Activated CD4-positive, alpha-beta T cell treated with anti-CD3 and anti-CD28 coated beads for 36 hours (primary cell): ENCODE measurements around the gene NAP1L4. TPM values are rescaled to one million over a fixed set of nuclear protein-coding genes. Genes with fewer than 3 reads are reported as not detected.

ENCODE experiments used
- ATAC-seq: fragments of 200-7000 bp; cut with Tn5 transposase; one replicate; pipeline ENCODE4 v1.10.0; 2021; ENCODE audit warnings: mild to moderate bottlenecking, moderate library complexity
- CTCF ChIA-PET: fragments of 350-600 bp; sonication (Branson Sonifier 250); formaldehyde crosslinking; loops from one replicate; lab custom pipeline; 2021; ENCODE audit warnings: antibody characterized with exemption; lab: Charles Lee
- POLR2A ChIA-PET: fragments of 350-600 bp; sonication (Branson Sonifier 250); formaldehyde crosslinking; loops from one replicate; lab custom pipeline; 2021; ENCODE audit warnings: antibody characterized with exemption, inconsistent platforms; lab: Charles Lee
- DNase-seq: peaks from one replicate; pipeline ENCODE4 v3.0.0-alpha.2; 2020
- H3K27ac Mint-ChIP-seq: one replicate; pipeline ENCODE4 v1.8.0; 2021; ENCODE audit warnings: mixed read lengths
- H3K27me3 Mint-ChIP-seq: one replicate; pipeline ENCODE4 v1.8.0; 2021; ENCODE audit warnings: mixed read lengths
- H3K36me3 Mint-ChIP-seq: one replicate; pipeline ENCODE4 v1.8.0; 2021; ENCODE audit warnings: low read depth, mixed read lengths
- H3K4me1 Mint-ChIP-seq: one replicate; pipeline ENCODE4 v1.8.0; 2021; ENCODE audit warnings: mixed read lengths
- H3K4me3 Mint-ChIP-seq: one replicate; pipeline ENCODE4 v1.8.0; 2021; ENCODE audit warnings: mild to moderate bottlenecking, moderate library complexity, mixed read lengths
- H3K9me3 Mint-ChIP-seq: one replicate; pipeline ENCODE4 v1.8.0; 2021; ENCODE audit warnings: low read depth, mixed read lengths
- intact Hi-C, 2 experiments: fragments of 100-400 bp; cut with DNase I in 1 of 2; cut with micrococcal nuclease in 1 of 2; formaldehyde crosslinking; loops; one replicate each; pipeline versions ENCODE4 v1.14.2 to v1.15.1; 2022 to 2024; cut with DNase I, micrococcal nuclease
- total RNA-seq, 2 experiments: library from RNA; stranded (reverse); gene quantifications; one replicate each; pipeline ENCODE4 v1.2.3, GENCODE V29; 2021

Gene NAP1L4
- total RNA-seq, 2 experiments from 2014 or later, result 241 to 246 TPM

DNA sequence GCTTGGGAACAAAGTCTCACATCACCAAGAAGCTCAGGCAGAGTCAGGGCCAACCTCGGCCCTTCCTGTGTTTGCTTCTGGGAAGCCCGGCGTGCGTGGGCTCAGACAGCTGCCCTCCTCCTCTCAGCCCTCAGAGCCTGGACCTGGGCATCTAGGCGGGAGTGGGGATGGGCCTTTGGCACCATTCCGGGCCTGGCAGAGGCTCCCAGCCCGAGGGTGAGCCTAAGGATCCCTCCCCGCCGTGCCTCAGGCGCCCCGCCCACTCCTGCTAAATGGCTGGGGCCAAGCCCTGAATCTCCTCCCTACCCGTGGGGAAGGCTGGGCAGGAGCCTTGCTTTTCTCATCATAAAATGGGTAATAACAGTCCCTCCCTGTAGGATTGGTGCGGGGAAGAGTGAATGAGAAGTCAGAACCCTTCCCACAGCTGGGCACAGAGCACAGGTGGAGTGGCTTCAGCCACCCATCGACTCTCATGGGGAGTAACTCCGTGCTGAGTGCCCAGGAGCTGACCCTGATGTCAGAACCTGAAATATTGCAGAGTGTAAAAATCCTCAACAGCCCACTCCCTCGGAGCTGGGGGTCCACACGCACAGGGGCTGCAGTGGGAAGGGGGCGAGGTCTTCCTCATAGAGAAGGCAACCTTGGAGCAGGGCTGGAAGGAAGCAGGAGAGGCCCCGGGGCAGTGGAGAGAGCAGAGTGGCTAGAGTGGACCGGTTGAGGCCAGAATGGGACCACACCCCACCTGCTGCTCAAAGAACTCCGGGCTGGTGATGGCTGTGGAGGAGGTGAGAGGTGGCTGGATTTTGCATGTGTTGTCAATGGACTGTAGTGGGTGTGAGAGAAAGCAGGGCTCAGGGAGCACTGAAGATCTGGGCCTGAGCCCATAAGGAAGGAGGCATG, 87.7 kb downstream of the NAP1L4 start:
- ChIA-PET POLR2A (no interaction called here), CTCF (interaction anchor here (0.5 to 4.3 kb wide), 5 partner anchors 11 to 371 kb away, joined by 3 to 28 read pairs (median 4); no protein-coding TSS in a partner anchor)
- ATAC-seq (no peak), DNase-seq (no peak)
- no peaks in the 10 kb centered on the region for H3K9me3 Mint-ChIP-seq
- no peak overlapping the region for H3K4me3 Mint-ChIP-seq
- H3K4me1 Mint-ChIP-seq, result peaks cover 16% of the 10 kb centered on the region
- peaks cover 12% of the 10 kb centered on the region for H3K36me3 Mint-ChIP-seq
- H3K27ac Mint-ChIP-seq, result no peak overlapping the region
- intact Hi-C loops, result no loop called here
- no peaks in the 10 kb centered on the region for H3K27me3 Mint-ChIP-seq

DNA sequence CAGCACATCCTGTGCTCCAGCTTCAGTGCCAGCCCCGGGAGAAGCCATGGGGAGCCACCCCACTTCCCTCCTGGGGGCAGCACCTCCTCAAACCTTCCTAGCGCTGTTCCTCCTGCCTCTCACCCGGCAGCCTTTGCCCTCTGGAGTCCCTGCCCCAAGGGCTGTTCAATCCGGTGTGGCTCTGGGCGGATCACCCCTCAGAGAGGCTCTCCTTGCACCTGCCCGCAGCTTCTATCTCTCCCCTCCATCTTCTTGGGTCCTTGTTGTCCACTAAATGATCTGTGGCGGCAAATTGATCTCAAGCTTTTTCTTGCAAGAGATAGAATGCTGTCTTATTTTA, 88.5 kb downstream of the NAP1L4 start:
- Mint-ChIP-seq H3K4me3 (peak overlapping the region; percentile 52), H3K27ac (peak overlapping the region; percentile 19), H3K36me3 (peaks cover 12% of the 10 kb centered on the region), H3K9me3 (no peaks in the 10 kb centered on the region), H3K27me3 (no peaks in the 10 kb centered on the region), H3K4me1 (peaks cover 24% of the 10 kb centered on the region)
- POLR2A ChIA-PET, result no interaction called here
- DNase-seq (no peak), ATAC-seq (no peak)
- intact Hi-C loops, result no loop called here
- CTCF ChIA-PET, result interaction anchor here (0.9 to 4.3 kb wide), 4 partner anchors 11 to 370 kb away, joined by 4 to 28 read pairs (median 6); no protein-coding TSS in a partner anchor

DNA sequence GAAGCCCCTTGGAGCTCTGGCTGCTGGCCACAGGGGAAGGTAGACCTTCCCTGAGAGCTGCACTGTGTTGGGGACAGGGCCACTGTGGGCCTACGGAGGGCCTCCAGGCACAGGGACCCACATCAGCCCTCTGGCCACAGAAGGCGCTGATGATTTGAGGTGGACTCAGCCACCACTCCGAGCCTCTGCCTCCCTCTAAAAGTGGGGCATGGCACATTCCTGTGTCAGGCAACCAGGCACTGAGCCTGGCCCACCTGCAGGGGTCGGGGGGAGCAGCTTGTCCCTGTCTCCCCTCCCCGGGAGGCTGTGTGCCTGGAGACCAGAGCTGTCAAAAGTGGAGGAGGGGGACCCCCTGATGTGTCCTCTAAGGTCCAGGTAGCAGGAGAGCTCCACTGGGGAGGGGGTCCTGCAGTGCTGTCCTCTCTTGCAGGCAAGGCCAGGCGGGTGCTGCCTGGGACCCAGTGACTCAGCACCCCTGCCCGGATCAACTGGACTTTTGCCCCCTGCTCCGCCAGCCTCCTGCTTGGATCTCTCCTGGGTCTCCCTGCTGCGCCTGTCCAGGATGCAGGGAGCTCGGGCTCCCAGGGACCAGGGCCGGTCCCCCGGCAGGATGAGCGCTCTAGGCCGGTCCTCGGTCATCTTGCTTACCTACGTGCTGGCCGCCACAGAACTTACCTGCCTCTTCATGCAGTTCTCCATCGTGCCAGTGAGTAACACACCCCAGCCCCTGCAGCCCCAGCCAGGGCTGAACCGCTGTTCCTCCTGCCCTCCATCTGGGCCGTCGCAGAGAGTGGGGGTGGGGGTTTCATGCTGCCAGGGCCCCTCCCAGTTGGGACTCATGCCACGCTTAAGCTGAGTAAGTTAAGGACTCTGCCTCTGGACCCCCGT, 89.1 kb downstream of the NAP1L4 start:
- Mint-ChIP-seq H3K4me3 (peak overlapping the region; percentile 64), H3K27ac (peak overlapping the region; percentile 22), H3K4me1 (peaks cover 30% of the 10 kb centered on the region), H3K27me3 (no peaks in the 10 kb centered on the region), H3K9me3 (no peaks in the 10 kb centered on the region), H3K36me3 (peaks cover 12% of the 10 kb centered on the region)
- DNase-seq, result no peak
- ChIA-PET POLR2A (no interaction called here), CTCF (interaction anchor here (1.0 to 4.3 kb wide), 5 partner anchors 11 to 370 kb away, joined by 3 to 28 read pairs (median 6); partner anchors contain the start of gene PHLDA2)
- intact Hi-C loops, result loop anchor here (1.0 kb wide), 8 partner anchors 11 to 519 kb away; partner anchors contain the start of genes CARS1 (in 1 of the 2), CDKN1C (in 1 of the 2), NAP1L4 (in 1 of the 2) and PHLDA2 (in 1 of the 2)
- no peak for ATAC-seq

DNA sequence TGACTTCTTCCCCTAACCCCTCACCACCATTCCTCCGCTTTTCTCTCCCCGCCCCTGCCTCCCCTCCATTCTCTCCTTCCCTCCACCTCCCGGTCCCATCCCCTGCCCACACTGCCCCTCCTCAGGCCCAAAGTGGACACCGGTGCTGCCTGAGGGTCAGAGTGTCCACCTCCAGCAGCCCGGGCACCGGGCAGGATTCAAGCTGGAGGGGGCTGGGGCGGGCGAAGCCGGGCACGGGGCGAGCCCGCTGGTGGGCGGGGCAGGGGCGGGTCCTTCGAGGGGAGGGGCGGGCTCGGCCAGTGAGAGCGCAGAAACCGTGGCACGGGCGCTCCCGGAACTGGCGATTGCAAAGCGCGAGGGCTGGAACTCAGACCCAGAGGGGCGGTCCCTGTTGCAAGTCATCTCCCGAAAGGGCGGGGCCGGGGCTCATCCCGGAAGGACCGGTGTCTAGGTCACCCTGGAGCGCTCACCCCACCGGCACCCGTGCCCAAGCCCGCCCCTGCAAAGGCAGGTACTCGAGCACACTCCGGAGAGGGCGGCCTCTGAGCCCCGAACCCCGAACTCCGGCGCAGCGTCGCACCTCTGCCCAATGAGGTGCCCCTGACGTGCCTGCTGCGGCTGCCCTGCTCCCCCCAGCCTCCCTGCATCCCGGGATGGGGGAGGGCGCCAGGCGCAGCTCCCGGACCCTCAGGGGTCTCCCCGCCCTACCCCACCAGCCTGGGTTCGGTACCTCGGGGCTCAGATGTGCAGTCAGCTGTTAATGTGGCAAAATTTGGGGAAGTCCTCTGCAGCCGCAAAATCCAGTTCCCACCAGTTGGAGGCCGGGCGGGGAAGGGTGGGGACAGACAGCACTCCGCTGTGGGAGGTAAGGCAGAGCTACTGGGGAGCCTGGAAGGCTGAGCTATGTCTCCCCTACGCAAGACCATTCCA, 90.0 kb downstream of the NAP1L4 start:
- Mint-ChIP-seq H3K27ac (peak overlapping the region; percentile 22), H3K9me3 (no peaks in the 10 kb centered on the region), H3K4me1 (peaks cover 33% of the 10 kb centered on the region), H3K27me3 (no peaks in the 10 kb centered on the region), H3K36me3 (peaks cover 12% of the 10 kb centered on the region), H3K4me3 (peak overlapping the region; percentile 64)
- CTCF ChIA-PET, result interaction anchor here (1.0 to 4.3 kb wide), 4 partner anchors 10 to 28 kb away, joined by 3 to 28 read pairs (median 5); partner anchors contain the start of gene PHLDA2
- ATAC-seq (peak; percentile 96), DNase-seq (peak; percentile 98)
- intact Hi-C loops, result loop anchor here (1.0 kb wide), 8 partner anchors 10 to 520 kb away; partner anchors contain the start of genes CARS1 (in 1 of the 2), CDKN1C (in 1 of the 2), NAP1L4 (in 1 of the 2) and PHLDA2 (in 1 of the 2)
- POLR2A ChIA-PET, result interaction anchor here (0.8 kb wide), 1 partner anchor 10 kb away, joined by 3 read pairs; no protein-coding TSS in a partner anchor

DNA sequence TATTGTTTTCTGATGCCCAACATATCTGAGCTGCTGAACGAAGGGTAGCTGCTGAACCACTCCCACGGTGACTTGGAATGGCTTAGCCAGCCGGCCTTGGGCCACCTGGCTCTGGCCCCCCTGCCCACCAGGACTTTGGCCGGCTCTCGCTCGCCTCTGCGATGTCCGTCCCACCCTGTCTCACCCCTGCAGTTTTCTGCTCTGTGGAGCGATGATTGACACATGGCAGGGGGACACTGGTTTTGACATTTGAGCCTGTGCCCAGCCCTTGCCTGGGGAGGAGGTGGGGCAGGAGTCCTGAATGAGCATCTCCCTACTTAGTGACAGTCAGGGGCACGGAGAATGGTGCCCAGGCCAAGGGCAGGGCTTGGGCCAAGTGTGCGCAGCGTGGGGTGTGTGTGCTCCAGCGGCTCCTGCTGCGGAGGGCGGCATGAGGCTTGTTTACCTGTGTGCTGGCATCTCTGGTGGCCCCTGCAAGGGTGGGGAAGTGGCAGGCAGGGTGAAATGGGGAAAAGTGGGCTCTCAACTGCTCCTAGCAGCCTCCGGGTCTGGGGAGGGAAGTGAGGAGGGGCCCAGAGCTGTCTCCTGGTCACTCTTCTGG, 90.8 kb downstream of the NAP1L4 start:
- Mint-ChIP-seq H3K36me3 (peaks cover 12% of the 10 kb centered on the region), H3K27me3 (no peaks in the 10 kb centered on the region), H3K9me3 (no peaks in the 10 kb centered on the region), H3K27ac (no peak overlapping the region), H3K4me3 (peak overlapping the region; percentile 33), H3K4me1 (peaks cover 33% of the 10 kb centered on the region)
- ATAC-seq (no peak), DNase-seq (no peak)
- CTCF ChIA-PET, result interaction anchor here (0.7 to 4.3 kb wide), 2 partner anchors 9 to 508 kb away, joined by 3 to 28 read pairs; no protein-coding TSS in a partner anchor
- intact Hi-C loops, result no loop called here
- POLR2A ChIA-PET, result interaction anchor here (0.8 kb wide), 1 partner anchor 9 kb away, joined by 3 read pairs; no protein-coding TSS in a partner anchor

DNA sequence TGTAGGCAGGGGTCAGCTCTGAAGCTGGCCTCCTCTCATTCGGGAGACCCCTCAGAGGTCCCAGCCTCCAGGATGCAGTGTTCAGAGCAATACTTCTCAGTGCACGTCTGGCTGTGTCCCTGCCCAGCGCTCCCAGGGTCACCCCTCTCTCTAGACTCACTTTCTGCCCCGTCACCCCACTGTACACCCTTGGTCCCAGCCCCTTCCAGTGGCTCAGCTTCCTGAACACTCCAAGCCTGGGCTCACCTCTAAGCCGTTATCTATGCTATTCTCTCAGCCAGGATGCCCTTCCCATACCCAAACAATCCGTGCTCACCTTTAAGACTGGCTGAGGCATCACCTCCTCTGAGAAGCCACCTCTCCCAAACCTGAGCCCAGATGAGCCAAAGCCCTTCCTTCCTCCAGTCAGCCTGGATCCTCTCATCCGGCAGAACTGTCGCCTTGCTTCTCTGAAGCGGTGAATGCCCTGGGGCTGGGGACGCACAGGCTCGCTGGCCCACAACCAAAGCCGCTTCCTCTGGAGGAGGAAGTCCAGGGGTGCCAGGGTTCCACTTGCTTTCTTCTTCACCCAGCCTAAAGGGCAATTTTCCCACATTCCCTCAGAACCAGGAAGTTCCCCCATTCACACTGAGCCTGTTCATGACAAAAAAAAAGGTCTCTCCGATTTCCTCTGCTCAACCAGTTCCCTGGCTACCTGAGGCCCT, 92.9 kb downstream of the NAP1L4 start:
- Mint-ChIP-seq H3K27ac (peak overlapping the region; percentile 92), H3K4me1 (peaks cover 33% of the 10 kb centered on the region), H3K4me3 (no peak overlapping the region), H3K36me3 (no peaks in the 10 kb centered on the region), H3K9me3 (no peaks in the 10 kb centered on the region), H3K27me3 (no peaks in the 10 kb centered on the region)
- ATAC-seq, result no peak
- DNase-seq, result no peak
- ChIA-PET CTCF (interaction anchor here (1.3 kb wide), 1 partner anchor 11 kb away, joined by 4 read pairs; no protein-coding TSS in a partner anchor), POLR2A (no interaction called here)
- intact Hi-C loops, result no loop called here

DNA sequence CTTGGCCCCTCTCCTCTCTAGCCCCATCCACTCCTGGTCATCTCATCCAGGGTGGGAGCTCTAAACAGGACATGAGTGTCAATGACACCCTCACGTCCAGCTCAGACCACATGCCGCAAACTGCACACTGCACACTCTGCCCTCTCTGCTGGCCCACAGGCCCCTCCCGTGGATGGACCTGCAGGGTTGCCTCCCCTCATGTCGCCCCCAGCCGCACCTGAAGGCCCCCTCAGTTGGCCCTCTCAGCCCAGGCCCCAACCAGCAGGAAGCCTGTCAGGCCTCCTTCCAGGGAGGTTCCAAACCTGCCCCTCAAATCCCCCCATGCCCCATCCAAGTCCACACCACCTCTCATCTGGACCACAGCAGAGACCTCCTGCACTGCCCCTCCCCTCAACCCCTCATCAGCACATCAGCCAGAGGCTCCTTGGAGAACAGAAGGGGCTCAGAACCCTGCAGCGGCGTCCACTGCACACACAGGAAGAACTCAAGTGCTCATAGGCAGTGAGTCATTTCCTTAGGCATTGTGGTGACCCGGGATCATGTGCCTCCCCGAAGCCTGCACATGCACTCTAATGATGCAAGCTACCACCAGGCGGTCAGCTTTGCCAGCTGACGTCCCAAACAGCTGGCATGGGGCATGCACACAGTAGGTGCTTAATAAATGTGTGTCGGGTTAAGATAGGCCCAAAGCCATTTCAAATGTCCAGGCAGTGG, 93.6 kb downstream of the NAP1L4 start:
- POLR2A ChIA-PET, result no interaction called here
- Mint-ChIP-seq H3K4me3 (peak overlapping the region; percentile 52), H3K4me1 (peaks cover 30% of the 10 kb centered on the region), H3K27ac (peak overlapping the region; percentile 92), H3K27me3 (no peaks in the 10 kb centered on the region), H3K9me3 (no peaks in the 10 kb centered on the region), H3K36me3 (no peaks in the 10 kb centered on the region)
- CTCF ChIA-PET, result interaction anchor here (0.9 to 1.3 kb wide), 2 partner anchors 11 to 32 kb away, joined by 3 to 4 read pairs; no protein-coding TSS in a partner anchor
- intact Hi-C loops, result no loop called here
- peak; percentile 60 for ATAC-seq
- peak; percentile 77 for DNase-seq

DNA sequence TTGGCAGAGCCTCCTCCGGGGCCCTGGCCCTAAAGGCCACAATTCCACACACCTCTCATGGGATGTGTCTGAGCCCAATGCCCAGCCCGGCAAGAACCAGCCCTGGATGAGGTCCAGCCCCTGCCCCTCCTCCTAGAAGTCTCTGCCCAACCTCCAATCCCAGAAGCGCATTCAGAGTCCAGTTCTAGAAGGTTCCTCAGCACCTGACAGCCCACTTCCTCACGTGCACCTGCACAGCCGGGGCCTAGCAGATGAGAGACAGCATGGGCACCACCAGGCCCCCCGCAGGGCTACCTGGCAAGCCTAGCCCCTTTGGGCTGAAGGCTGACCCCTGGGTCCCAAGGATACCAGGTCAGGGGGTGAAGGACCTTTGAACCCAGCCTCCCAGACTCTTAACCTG, 95.1 kb downstream of the NAP1L4 start:
- Mint-ChIP-seq H3K4me1 (peaks cover 30% of the 10 kb centered on the region), H3K27me3 (no peaks in the 10 kb centered on the region), H3K9me3 (no peaks in the 10 kb centered on the region), H3K36me3 (no peaks in the 10 kb centered on the region), H3K4me3 (no peak overlapping the region), H3K27ac (no peak overlapping the region)
- ChIA-PET CTCF (no interaction called here), POLR2A (no interaction called here)
- intact Hi-C loops, result no loop called here
- ATAC-seq (no peak), DNase-seq (no peak)

DNA sequence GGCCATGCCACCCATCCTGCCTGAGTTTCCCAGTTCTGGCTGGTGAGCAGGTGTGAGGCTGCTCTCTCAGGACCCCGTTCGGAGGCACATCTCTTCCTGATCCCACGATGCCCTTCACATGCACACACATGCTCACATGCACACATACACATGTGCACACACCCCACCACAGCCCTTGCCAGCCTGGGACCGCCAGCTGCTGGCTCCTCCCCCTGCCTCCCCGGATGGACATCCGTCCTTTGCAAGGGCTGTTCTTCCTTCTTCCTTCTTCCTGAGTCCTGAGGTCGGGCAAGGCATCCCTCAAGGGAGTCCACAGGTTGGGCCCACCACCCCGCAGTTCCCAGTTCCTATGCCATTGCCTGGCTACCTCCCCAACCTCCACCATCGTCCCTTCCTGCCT, 96.1 kb downstream of the NAP1L4 start:
- POLR2A ChIA-PET, result no interaction called here
- intact Hi-C loops, result no loop called here
- H3K27ac Mint-ChIP-seq, result no peak overlapping the region
- peaks cover 39% of the 10 kb centered on the region for H3K4me1 Mint-ChIP-seq
- no peaks in the 10 kb centered on the region for H3K36me3 Mint-ChIP-seq
- ATAC-seq (no peak), DNase-seq (no peak)
- no peaks in the 10 kb centered on the region for H3K27me3 Mint-ChIP-seq
- H3K4me3 Mint-ChIP-seq, result no peak overlapping the region
- CTCF ChIA-PET, result interaction anchor here (1.1 to 1.4 kb wide), 2 partner anchors 18 to 363 kb away, joined by 3 read pairs; no protein-coding TSS in a partner anchor
- no peaks in the 10 kb centered on the region for H3K9me3 Mint-ChIP-seq
